Airway epithelial cell (primary cell): ENCODE results near the gene ZNF280C. TPM values are rescaled to one million over a fixed set of nuclear protein-coding genes. Genes with fewer than 3 reads are reported as not detected.

Experiments
- total RNA-seq: library from RNA; depleted of rRNA; stranded (reverse); fragments of >200 nt; gene quantifications from 2 replicates; pipeline ENCODE4 v1.2.3, GENCODE V29; 2015

The ZNF280C gene, protein sequence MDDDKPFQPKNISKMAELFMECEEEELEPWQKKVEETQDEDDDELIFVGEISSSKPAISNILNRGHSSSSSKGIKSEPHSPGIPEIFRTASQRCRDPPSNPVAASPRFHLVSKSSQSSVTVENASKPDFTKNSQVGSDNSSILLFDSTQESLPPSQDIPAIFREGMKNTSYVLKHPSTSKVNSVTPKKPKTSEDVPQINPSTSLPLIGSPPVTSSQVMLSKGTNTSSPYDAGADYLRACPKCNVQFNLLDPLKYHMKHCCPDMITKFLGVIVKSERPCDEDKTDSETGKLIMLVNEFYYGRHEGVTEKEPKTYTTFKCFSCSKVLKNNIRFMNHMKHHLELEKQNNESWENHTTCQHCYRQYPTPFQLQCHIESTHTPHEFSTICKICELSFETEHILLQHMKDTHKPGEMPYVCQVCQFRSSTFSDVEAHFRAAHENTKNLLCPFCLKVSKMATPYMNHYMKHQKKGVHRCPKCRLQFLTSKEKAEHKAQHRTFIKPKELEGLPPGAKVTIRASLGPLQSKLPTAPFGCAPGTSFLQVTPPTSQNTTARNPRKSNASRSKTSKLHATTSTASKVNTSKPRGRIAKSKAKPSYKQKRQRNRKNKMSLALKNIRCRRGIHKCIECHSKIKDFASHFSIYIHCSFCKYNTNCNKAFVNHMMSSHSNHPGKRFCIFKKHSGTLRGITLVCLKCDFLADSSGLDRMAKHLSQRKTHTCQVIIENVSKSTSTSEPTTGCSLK
- 2.0 and 3.9 TPM in 2 replicates for total RNA-seq

DNA sequence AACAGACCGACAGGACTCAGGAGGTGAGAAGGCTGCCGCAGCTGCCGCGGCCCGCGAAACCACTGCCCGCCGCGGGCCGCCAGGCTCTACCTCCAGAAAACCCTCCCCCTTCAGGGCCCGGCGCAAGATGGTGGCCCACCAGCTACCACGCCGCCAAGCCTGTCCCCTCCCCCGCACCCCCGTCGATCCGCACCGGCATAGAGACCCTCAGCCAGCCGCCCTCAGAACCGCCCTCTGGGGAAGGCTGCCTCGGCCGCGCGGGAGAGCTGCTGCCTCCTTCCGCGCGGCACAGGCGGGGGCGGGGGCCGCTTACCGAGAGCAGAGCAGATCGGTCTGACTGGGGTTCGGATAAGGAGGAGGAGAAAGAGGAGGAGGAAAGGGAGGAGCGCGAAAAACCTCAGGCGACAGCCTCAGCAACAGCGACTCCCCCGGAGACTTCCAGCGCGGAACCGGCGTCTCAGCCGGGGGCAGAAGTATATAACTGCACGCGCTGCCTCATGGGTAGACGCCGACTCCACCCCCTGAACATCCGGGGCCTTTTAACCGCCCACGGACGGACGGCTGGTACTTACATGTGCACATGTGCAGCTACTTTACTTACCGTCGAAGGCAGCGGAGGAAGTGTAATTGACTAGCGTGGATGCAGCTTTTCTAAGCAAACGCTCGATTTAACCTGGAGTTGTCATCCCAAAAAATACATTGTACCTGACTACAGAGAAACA is at the start of gene ZNF280C:
ZNF280C (minus strand) TSS at position 451 of the 722 bp plus-strand sequence. CDS start 8,450 bp downstream, outside the sequence.

DNA sequence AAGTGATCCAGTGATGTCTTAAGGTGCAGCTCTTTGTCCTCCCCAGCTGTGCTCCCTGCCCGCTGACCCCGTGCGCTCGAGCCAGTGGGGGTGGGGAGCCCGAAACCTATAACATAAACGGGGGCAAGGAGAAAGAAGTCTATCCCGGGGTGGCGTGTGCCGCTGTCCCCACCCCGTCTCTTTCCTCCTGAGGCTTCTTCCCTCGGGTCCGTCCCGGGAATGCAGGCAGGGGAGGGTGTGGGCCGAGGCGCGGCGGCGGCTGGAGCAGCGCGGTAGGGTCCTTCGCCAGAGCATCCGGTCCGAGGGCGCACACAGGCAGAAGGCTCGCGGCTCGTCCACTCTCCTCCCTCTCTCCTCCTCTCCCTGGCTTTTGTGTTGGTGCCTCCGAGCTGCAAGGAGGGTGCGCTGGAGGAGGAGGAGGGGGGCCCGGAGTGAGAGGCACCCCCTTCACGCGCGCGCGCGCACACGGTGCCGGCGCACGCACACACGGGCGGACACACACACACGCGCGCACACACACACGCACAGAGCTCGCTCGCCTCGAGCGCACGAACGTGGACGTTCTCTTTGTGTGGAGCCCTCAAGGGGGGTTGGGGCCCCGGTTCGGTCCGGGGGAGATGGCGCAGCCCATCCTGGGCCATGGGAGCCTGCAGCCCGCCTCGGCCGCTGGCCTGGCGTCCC is 97.1 kb downstream of the ZNF280C start, which contains the start of gene RAB33A:
RAB33A (plus strand) TSS at position 517 of the 681 bp plus-strand sequence; CDS start at position 618, 101 bp downstream.

GRCh38 chrX:130165703-130166502 is 102.8 kb downstream of the ZNF280C start, which contains the start of gene AIFM1:
Gene AIFM1, minus strand, starts transcription at chrX:130165841. Its CDS starts 185 bp downstream, at chrX:130165656.

Other genes with a start within 250 kb of the ZNF280C start
- 14.2 and 19.6 TPM in 2 replicates for gene ELF4, start 158.4 kb downstream of the ZNF280C start, total RNA-seq
- 12.9 and 24.5 TPM in 2 replicates for gene AIFM1, start 103.1 kb downstream of the ZNF280C start, total RNA-seq
- 0.21 TPM in 1 of 2 replicates, not detected in the other for gene RAB33A, start 96.9 kb downstream of the ZNF280C start, total RNA-seq
- 9.2 and 9.6 TPM in 2 replicates for gene SLC25A14, start 71.0 kb upstream of the ZNF280C start, total RNA-seq
- not detected in 2 replicates for gene GPR119, start 116.8 kb upstream of the ZNF280C start, total RNA-seq
- gene RBMX2, start 133.1 kb upstream of the ZNF280C start, total RNA-seq, result 11.6 and 21.7 TPM in 2 replicates